Measurements from ENCODE around the gene CSNK1A1. TPM values are rescaled to one million over a fixed set of nuclear protein-coding genes. Genes with fewer than 3 reads are reported as not detected.

Gene CSNK1A1
- total and polyA plus RNA-seq, 2 donors from 2014 or later = 63.9 to 221 TPM

- TF ChIP-seq CTCF (IDR thresholded peaks at IDR 0.05; ENCODE audit: borderline replicate concordance, extremely low read depth, insufficient read depth) = no peak
- Histone ChIP-seq H3K27me3 (ENCODE audit: control insufficient read depth, insufficient read depth, low read length) (no peaks in the 10 kb centered on the region), H3K9ac (ENCODE audit: low read length in 3 of 3) (no peak overlapping the region), H3K36me3 (ENCODE audit: control insufficient read depth in 2 of 3, insufficient read depth in 3 of 3, low read length in 3 of 3) (no peaks in the 10 kb centered on the region), H3K4me1 (ENCODE audit: control insufficient read depth in 2 of 3, insufficient read depth in 2 of 3, low read depth in 1 of 3, low read length in 3 of 3) (peaks cover 0 to 14% (median 7%) of the 10 kb centered on the region in 3 donors), H3K27ac (ENCODE audit: low read depth in 2 of 2, low read length in 2 of 2) (no peak overlapping the region), H3K4me3 (ENCODE audit: low read length in 3 of 3) (no peak overlapping the region), H3K9me3 (ENCODE audit: control insufficient read depth in 2 of 3, insufficient read depth in 1 of 3, low read length in 3 of 3) (no peaks in the 10 kb centered on the region)
- intact Hi-C loops (cut with DNase I) = no loop called here
- no peak for DNase-seq
- no peak for FAIRE-seq
Measured at GRCh38 chr5:149473441-149473840, 77.8 kb downstream of the CSNK1A1 start.

GRCh38 chr5:149472399-149472798 is 78.8 kb downstream of the CSNK1A1 start:
- no peaks in the 10 kb centered on the region for H3K9me3 ChIP-seq (ENCODE audit: control insufficient read depth in 2 of 3, insufficient read depth in 1 of 3, low read length in 3 of 3)
- intact Hi-C loops (cut with DNase I) = no loop called here
- H3K9ac ChIP-seq (ENCODE audit: low read length in 3 of 3) = no peak overlapping the region
- no peak for DNase-seq
- H3K36me3 ChIP-seq (ENCODE audit: control insufficient read depth in 2 of 3, insufficient read depth in 3 of 3, low read length in 3 of 3) = no peaks in the 10 kb centered on the region
- H3K4me1 ChIP-seq (ENCODE audit: control insufficient read depth in 2 of 3, insufficient read depth in 2 of 3, low read depth in 1 of 3, low read length in 3 of 3) = peaks cover 0 to 14% (median 7%) of the 10 kb centered on the region in 3 donors
- no peaks in the 10 kb centered on the region for H3K27me3 ChIP-seq (ENCODE audit: control insufficient read depth, insufficient read depth, low read length)
- no peak for TF ChIP-seq CTCF (IDR thresholded peaks at IDR 0.05; ENCODE audit: borderline replicate concordance, extremely low read depth, insufficient read depth)
- H3K27ac ChIP-seq (ENCODE audit: low read depth in 2 of 2, low read length in 2 of 2) = peak overlapping the region in 1 of 2 donors; percentile 42
- FAIRE-seq = no peak
- no peak overlapping the region for H3K4me3 ChIP-seq (ENCODE audit: low read length in 3 of 3)

- peak; percentile 51 for FAIRE-seq
- peak overlapping the region in 1 of 3 donors; percentile 19 for H3K4me3 ChIP-seq (ENCODE audit: low read length in 3 of 3)
- H3K4me1 ChIP-seq (ENCODE audit: control insufficient read depth in 2 of 3, insufficient read depth in 2 of 3, low read depth in 1 of 3, low read length in 3 of 3) = peaks cover 0 to 14% (median 7%) of the 10 kb centered on the region in 3 donors
- H3K27ac ChIP-seq (ENCODE audit: low read depth in 2 of 2, low read length in 2 of 2) = peak overlapping the region; percentile 68 to 80
- intact Hi-C loops (cut with DNase I) = no loop called here
- no peak overlapping the region for H3K9ac ChIP-seq (ENCODE audit: low read length in 3 of 3)
- DNase-seq = peak in 1 of 5 donors; percentile 68
- no peaks in the 10 kb centered on the region for H3K27me3 ChIP-seq (ENCODE audit: control insufficient read depth, insufficient read depth, low read length)
- TF ChIP-seq CTCF (IDR thresholded peaks at IDR 0.05; ENCODE audit: borderline replicate concordance, extremely low read depth, insufficient read depth) = no peak
- H3K36me3 ChIP-seq (ENCODE audit: control insufficient read depth in 2 of 3, insufficient read depth in 3 of 3, low read length in 3 of 3) = no peaks in the 10 kb centered on the region
- H3K9me3 ChIP-seq (ENCODE audit: control insufficient read depth in 2 of 3, insufficient read depth in 1 of 3, low read length in 3 of 3) = no peaks in the 10 kb centered on the region
Measured at GRCh38 chr5:149471406-149472183, 79.6 kb downstream of the CSNK1A1 start.

Measured in kidney (tissue), 14 donors.